DMS153 treated with DMSO at 0.1 percent for 48 hours (cell line): ENCODE measurements around the gene DHRSX.
"Not testable (repeated sequence)": the region's sequence is repeated elsewhere in the genome, so short reads cannot be mapped to it uniquely, and the experiment has no call there.

ENCODE experiments used
- DNase-seq: peaks from one replicate; lab custom pipeline; 2025; ENCODE audit not compliant: unreplicated experiment; lab: John Stamatoyannopoulos, UW

Gene DHRSX

DNA sequence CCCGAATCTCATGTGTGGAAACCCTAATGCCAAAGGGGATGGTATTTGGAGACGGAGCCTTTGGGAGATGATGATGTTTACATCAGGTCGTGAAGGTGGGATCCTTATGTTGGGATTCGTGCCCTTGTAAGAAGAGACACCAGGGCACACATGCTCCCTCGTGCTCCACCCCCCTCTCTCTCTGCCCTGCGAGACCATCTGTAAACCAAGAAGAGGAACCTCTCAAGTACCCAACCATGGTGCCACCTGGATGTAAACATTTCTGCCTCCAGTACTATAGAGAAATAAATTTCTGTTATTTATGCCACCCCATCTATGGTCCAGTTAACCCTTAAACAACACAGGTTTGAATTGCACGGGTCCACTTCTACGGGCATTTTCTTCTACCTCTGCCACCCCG, 179.4 kb downstream of the DHRSX start:
- DNase-seq: no peak

- no peak for DNase-seq
These were observed 180.0 kb downstream of the DHRSX start for GRCh38 chrX:2320580-2321327.

GRCh38 chrX:2320089-2320488, 180.7 kb downstream of the DHRSX start:
- DNase-seq: no peak

DNA sequence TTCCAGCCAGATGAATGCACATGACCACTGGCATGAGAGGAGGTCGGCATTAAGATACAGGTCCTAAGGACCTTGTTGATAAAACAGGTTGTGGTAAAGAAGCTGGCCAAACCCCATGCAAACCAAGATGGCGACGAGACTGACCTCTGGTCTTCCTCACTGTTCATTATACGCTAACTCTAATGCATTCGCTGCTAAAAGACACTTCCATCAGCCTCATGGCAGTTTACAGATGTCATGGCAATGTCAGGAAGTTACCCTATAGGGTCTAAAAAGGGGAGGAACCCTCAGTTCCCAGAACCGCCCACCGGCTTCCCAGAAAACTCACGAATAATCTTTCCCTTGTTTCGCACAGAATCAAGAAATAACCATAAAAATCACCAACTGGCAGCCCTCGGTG, 182.4 kb downstream of the DHRSX start:
- DNase-seq: no peak

- DNase-seq: no peak
These were observed 183.2 kb downstream of the DHRSX start for GRCh38 chrX:2317527-2318055.

- no peak for DNase-seq
These were observed 184.2 kb downstream of the DHRSX start for GRCh38 chrX:2316534-2316933.

DNA sequence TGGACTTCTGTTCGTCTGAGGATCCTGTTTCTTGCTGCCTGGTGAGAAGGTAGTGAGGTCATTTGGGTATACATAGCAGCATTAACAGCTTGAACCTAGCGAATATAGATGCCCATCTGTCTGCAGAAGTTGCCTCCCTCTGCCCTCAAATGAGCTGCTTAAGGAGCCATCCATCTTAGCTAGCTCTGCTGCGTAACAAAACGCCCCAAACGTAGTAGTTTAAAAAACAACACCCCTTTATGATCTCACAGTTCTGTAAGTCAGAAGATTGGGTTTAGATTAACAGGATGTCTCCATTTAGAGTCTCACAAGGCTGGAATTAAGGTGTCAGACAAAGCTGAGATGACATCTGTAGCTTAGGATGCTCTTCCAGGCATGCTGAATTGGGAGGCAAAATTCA, 185.3 kb downstream of the DHRSX start:
- DNase-seq: no peak

DNA sequence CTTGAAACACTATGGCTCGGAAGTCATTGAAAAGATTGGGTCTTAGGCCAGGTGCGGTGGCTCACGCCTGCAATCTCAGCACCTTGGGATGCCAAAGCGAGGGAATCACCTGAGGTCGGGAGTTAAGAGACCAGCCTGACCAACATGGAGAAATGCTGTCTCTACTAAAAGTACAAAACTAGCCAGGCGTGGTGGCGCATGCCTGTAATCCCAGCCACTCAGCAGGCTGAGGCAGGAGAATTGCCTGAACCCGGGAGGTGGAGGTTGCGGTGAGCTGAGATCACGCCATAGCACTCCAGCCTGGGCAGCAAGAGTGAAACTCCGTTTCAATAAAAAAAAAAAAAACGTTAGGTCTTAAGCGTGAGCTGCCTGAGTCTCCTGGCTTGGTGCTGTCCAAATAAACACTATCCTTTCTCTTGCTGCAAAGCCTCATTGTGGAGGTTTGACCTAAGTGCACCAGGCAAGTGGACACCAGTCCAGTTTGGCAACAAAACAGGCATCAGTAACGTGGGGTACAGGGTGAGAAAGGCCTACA, 185.9 kb downstream of the DHRSX start:
- no peak for DNase-seq

DNA sequence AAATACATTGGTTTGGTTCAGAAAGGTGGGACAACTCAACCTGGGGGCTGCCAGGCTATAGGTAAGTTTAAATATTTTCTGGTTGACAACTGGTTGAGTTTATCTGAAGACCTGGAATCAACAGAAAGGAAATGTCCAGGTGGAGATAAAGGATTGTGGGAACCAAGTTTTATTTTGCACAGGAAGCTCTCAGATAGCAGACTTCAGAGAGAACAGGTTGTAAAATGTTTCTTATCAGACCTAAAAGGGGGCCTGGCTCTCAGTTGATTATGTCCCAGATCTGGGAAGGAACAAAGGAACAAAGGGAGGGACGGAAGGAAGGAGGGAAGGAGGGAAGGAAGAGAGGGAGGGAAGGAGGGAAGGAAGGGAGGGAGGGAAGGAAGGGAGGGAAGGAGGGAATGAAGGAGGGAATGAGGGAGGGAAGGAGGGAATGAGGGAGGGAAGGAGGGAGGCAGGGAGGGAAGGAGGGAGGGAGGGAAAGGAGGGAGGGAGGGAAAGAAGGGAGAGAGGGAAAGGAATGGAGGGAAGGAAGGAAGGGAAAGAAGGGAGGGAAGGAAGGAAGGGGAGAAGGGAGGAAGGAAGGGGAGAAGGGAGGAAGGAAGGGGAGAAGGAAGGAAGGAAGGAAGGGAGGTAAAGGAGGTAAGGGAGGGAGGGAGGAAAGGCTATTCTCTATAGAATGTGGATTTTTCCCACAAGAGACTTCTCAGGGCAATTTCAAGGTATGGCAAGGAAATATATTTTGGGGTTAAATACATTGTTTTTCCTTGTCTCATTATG, 186.7 kb downstream of the DHRSX start:
- no peak for DNase-seq

DNA sequence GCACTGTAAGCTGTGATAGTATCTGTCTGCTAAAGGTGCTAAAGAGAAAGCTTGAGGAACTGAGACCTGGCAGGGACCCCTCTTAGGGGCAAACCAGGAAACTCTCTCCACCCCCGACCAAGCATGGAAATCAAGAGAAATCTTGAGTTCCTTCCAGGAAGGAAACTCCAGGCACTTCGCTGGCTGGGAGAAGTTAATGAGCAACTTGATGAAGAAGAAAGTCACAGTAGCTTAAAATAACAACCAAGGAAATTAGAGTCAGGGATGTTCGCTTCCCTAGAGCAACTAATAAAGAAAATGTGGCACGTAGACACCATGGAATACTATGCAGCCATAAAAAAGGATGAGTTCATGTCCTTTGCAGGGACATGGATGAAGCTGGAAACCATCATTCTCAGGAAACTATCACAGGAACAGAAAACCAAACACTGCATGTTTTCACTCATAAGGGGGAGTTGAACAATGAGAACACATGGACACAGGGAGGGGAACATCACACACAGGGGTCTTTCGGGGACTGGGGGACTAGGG, 188.7 kb downstream of the DHRSX start:
- DNase-seq: not testable (repeated sequence)

- no peak for DNase-seq
These were observed 189.3 kb downstream of the DHRSX start for GRCh38 chrX:2311501-2311900.

- DNase-seq: no peak
These were observed 198.9 kb downstream of the DHRSX start for GRCh38 chrX:2301901-2302300.

GRCh38 chrX:2299871-2300270, 200.9 kb downstream of the DHRSX start:
- no peak for DNase-seq

GRCh38 chrX:2286731-2287130, 214.0 kb downstream of the DHRSX start:
- no peak for DNase-seq

GRCh38 chrX:2284601-2285000, 216.2 kb downstream of the DHRSX start:
- no peak for DNase-seq

DNA sequence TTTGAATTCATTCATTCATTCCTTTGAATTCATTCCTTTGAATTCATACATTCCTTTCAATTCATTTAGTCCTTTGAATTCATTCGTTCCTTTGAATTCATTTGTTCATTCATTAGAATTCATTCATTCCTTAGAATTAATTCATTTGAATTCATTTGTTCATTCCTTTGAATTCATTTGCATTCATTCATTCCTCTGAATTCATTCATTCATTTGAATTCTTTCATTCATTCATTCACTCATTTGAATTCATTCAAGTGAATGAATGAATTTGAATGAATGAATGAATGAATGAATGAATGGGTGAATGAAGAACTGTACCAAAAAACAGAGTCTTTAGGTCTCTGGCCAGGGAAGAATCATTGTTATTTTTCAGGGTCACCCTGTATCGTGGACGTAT, 216.6 kb downstream of the DHRSX start:
- DNase-seq: no peak

GRCh38 chrX:2283111-2283859, 217.5 kb downstream of the DHRSX start:
- DNase-seq: no peak

DNA sequence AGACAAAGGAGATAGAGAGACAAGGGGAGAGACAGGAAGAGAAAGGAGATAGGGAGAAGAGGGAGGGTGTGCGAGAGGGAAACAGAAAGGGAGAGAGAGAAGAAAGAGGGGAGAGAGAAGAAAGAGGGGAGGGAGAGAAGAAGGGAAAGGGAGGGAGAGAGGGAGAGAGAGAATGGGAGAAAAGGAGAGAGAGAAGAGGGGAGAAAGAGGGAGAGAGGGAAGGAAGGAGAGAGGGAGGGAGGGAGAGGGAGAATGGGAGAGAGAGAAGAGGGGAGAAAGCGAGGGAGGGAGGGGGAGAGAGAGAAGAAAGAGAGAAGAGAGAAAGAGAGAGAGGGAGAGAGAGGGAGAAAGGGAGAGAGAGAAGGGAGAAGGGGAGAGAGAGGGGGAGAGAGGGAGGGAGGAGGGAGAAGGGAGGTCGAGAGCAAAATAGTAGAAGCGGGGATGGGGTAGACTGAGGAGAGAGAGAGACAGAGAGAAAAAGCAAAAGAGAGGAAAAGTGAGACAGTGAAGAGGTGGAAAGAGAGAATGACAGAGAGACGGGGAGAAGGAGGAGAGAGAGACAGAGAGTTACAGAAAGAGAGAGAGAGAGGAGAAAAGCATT, 218.2 kb downstream of the DHRSX start:
- DNase-seq: no peak

GRCh38 chrX:2272337-2272736, 228.4 kb downstream of the DHRSX start:
- DNase-seq: no peak

GRCh38 chrX:2271595-2271994, 229.2 kb downstream of the DHRSX start:
- DNase-seq: not testable (repeated sequence)

- not testable (repeated sequence) for DNase-seq
These were observed 230.0 kb downstream of the DHRSX start for GRCh38 chrX:2270783-2271182.
